HG02938 (cell line): Measurements from ENCODE around the gene LAMB1.

ENCODE experiments used
- ATAC-seq: cut with Tn5 transposase; IDR thresholded peaks from one replicate; pipeline ENCODE4 v1.9.1; 2021; ENCODE audit warnings: mild to moderate bottlenecking, moderate library complexity; ENCODE audit not compliant: unreplicated experiment

The LAMB1 gene

DNA sequence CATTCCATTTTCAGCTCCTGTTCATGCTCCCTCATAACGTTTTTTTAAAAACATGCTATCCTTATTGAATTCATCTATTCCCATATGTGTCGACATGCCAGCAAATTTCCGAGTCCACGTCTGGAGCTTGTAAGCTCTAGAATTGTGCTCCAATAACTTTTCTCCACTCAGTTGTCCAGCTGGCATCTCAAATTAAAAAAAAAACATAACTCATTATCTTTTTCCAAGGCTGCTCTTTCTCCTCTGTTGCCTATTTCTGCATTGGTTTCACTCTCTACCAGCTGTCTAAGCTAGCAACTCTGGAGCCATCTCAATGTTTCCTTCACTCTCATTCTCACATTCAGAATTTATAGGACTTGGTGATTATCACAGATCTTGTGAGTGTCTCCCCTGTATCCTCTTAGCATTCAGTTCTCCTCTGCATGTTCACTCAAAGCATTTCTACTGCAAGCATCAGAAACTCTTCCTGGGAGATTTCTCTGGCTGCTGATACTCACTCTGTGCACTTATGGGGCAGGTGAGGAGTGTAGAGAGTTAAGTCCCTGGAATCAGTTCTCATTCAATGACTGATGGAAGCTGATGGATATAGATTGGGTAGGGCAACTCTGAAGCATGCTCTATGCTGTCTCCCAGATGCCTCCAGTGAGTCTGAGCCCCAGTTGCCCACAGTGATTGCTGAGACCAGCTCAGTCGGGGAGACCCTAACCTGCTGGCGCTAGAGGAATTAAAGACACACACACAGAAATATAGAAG, 118.7 kb downstream of the LAMB1 start:
- ATAC-seq = no peak

DNA sequence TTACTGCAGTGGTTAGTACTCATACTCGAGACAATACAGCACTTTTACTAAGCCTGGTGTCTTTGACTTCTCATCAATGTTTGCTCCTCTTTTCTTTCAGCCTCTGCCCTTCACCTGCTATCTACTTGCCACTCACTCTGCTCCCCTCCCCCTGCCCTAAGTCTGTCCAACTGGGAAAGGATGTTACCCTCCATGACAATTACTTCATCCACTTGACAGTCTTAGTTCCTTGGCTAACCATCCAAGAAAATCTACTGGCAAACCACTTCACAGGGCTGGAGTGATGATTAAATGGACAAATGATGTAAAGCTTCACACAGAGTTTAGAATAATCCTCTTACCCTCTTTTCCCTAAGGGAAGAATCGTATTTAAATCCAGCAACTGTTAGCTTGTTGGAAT, 120.2 kb downstream of the LAMB1 start:
- no peak for ATAC-seq

DNA sequence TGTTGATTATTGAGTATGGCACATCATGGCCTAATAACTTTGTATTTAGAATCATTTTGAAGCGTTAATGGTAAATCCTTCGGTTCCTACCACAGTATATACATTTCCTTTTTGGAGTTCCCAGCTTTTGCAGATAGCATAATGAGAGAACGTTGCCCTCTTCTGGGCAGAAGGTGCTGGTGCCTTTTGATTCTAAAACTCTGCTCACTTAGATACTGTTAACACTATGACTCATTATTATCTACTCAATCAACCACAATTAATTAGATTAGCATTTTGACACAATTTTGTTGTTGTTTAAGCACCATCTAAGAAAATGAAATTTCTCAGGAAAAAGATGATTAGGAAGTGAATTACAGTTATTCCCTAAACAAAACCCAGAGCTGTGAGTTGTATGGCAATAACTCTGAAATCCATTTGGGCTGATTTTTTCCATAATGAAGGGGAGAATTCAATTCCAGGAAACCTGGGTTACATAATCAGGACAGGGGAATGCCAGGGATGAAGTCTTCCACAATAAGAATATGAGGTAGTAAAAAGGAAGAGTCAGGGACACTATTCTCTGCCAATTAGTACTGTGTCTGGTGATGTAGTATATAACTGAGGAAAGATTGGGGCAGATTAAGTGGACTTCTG, 123.4 kb downstream of the LAMB1 start:
- ATAC-seq = peak; percentile 84

DNA sequence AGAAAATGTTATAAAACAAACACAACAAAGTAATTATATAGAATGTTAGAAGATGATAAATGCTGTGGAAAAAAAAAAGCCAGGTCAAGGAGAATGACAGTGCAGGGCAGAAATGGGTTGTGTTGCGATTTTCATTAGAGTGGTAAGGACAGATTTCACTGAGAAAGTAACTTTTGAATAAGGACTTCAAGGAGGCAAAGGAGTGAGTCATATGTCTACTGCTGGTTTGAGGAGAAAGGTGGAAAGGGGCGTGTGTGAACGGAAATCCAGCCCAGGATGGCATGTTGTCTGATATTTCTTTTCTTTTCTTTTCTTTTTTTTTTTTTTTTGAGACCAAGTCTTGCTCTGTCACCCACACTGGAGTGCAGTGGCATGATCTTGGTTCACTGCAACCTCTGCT, 124.3 kb downstream of the LAMB1 start:
- no peak for ATAC-seq

DNA sequence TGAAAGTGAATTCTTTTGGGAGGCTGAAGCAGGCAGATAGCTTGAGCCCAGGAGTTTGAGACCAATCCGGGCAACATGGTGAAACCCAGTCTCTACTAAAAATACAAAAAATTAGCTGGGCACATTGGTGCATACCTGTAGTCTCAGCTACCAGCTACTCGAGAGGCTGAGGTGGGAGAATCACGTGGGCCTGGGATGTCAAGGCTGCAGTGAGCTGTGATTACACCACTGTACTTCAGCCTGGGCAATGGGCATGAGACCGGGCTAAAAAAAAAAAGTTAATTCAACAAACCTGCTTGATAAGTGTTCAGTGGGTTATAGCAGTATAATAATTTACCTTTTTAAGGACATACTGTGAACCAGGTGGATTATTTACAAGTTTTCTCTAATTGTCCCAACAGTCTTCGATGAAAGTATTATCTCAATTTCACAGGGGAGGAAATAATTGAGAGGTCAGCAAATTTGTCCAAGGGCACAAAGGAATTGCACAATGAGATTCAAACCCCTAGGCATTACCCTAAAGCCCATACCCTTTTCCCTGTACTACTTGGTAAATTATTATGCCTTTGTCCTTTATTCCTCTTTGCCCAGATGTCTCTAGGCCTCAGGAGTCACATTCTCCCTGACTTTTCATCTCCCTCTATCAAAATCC, 125.1 kb downstream of the LAMB1 start:
- no peak for ATAC-seq

DNA sequence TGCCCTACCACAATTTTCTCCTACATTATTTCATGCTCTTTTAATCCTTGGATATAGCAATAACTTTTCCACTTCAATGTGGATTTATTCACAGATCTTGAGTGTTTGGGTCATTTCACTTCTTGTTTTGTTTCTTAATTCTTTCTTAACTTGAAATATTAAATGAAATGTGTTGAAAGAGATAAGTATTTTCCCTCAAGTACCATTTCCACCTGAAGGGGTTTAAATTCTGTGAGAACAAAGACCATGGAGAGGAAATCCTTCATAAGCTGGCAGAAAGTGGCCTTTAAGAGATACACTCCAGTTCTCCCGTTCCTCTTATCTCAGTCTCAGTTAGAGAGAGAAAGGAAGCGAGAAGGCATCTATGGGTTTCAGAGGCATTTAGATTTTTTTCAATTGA, 126.0 kb downstream of the LAMB1 start:
- no peak for ATAC-seq

DNA sequence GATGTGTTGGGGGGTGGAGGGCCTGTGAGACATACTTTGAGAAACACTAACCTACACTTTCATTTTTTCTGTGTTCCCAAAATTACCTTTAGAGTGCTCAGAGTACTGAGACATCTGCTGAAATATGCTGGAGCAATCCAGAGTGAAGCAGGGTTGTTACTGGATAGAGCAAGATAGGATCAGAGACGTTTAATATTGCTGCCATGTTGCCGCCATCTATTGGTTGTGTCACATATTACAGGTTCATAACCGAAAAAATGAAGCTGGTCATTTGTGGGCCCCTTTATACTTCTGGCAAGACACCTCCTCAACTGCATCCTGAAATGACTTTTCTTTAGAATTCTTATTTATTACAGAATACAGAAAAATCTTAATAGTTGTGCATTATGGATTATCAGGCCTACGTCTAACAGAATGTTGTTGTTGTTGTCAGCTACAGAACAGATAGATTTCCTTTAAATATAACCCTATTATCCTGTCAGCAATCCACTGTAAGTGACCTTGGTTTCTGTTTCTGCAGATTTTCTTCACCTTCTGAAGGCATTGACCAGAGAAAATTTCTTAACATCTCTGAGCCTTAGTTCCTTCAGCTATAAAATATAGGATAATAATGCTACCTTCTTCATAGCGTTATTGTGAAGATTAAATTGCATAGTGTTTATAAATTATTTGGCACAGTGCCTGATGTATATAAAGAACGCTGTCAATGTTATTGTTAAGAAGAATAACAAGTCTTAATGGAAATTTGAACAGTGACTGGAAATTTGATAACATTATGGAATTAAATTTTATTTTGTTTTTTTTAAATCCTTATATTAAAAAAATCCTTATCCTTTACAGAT, 128.1 kb downstream of the LAMB1 start:
- ATAC-seq = peak; percentile 63

DNA sequence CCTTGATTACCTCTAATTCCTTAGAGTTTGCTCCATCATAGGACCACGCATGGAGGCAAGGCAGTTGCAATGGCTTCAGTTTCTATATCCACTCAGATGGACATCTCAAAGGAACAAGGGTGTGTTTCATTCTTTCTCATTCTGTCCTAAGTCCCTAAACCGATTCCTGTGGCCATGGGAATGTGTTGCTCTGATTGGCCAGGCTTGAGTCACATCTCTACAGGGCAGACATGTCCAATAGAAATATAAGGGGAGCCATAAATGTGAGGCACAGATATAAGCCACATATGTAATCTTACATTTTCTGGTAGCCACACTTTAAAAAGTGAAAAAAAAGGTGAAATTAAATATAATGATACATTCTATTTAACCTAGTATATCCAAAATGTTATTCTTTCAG, 128.8 kb downstream of the LAMB1 start:
- ATAC-seq = no peak
